ENCODE results near the gene FPGS. TPM values are rescaled to one million over a fixed set of nuclear protein-coding genes. Genes with fewer than 3 reads are reported as not detected.

The FPGS gene
- total and polyA plus RNA-seq, 4 donors: 42.5 to 115 (median 93.6) TPM

GRCh38 chr9:127790094-127790855 is 12.4 kb upstream of the FPGS start:
- 78 to 81% methylated on average over 9 of the region's 9 CpGs for WGBS, 2 donors
- no peak overlapping the region for H3K27ac ChIP-seq (ENCODE audit: low read depth in 1 of 2, low read length in 1 of 2)
- no peak for DNase-seq
- H3K4me3 ChIP-seq: no peak overlapping the region
- H3K9me3 ChIP-seq (ENCODE audit: control insufficient read depth in 4 of 4, insufficient read depth in 3 of 4, low read length in 3 of 4): no peaks in the 10 kb centered on the region
- no peak for TF ChIP-seq CTCF (IDR thresholded peaks at IDR 0.05; ENCODE audit: control extremely low read depth, extremely low read depth)
- H3K36me3 ChIP-seq (ENCODE audit: control insufficient read depth in 4 of 4, insufficient read depth in 4 of 4, low read length in 4 of 4): peaks cover 14 to 48% (median 35%) of the 10 kb centered on the region in 4 donors
- H3K4me1 ChIP-seq (ENCODE audit: control insufficient read depth in 5 of 5, insufficient read depth in 5 of 5, low read length in 5 of 5): peaks cover 0 to 14% (median 3%) of the 10 kb centered on the region in 5 donors
- ATAC-seq (ENCODE audit: insufficient read depth, low FRiP score): no peak
- H3K27me3 ChIP-seq (ENCODE audit: control insufficient read depth in 3 of 3, insufficient read depth in 3 of 3, low read length in 2 of 3): no peaks in the 10 kb centered on the region
- H3K9ac ChIP-seq (ENCODE audit: insufficient read depth in 1 of 2, low read length in 2 of 2): no peak overlapping the region

GRCh38 chr9:127791085-127791484 is 11.6 kb upstream of the FPGS start:
- TF ChIP-seq CTCF (IDR thresholded peaks at IDR 0.05; ENCODE audit: control extremely low read depth, extremely low read depth): no peak
- Histone ChIP-seq H3K27ac (ENCODE audit: low read depth in 1 of 2, low read length in 1 of 2) (no peak overlapping the region), H3K36me3 (ENCODE audit: control insufficient read depth in 4 of 4, insufficient read depth in 4 of 4, low read length in 4 of 4) (peaks cover 14 to 48% (median 35%) of the 10 kb centered on the region in 4 donors), H3K9me3 (ENCODE audit: control insufficient read depth in 4 of 4, insufficient read depth in 3 of 4, low read length in 3 of 4) (no peaks in the 10 kb centered on the region), H3K9ac (ENCODE audit: insufficient read depth in 1 of 2, low read length in 2 of 2) (no peak overlapping the region), H3K4me1 (ENCODE audit: control insufficient read depth in 5 of 5, insufficient read depth in 5 of 5, low read length in 5 of 5) (peaks cover 0 to 16% (median 3%) of the 10 kb centered on the region in 5 donors), H3K27me3 (ENCODE audit: control insufficient read depth in 3 of 3, insufficient read depth in 3 of 3, low read length in 2 of 3) (no peaks in the 10 kb centered on the region), H3K4me3 (no peak overlapping the region)
- WGBS, 2 donors: 87 to 91% methylated on average over 4 of the region's 4 CpGs
- DNase-seq: no peak
- ATAC-seq (ENCODE audit: insufficient read depth, low FRiP score): no peak

GRCh38 chr9:127792417-127793031 is 10.2 kb upstream of the FPGS start:
- no peak for TF ChIP-seq CTCF (IDR thresholded peaks at IDR 0.05; ENCODE audit: control extremely low read depth, extremely low read depth)
- 68 to 82% methylated on average over 7 of the region's 7 CpGs for WGBS, 2 donors
- ATAC-seq (ENCODE audit: insufficient read depth, low FRiP score) (no peak), DNase-seq (no peak)
- Histone ChIP-seq H3K4me3 (no peak overlapping the region), H3K9me3 (ENCODE audit: control insufficient read depth in 4 of 4, insufficient read depth in 3 of 4, low read length in 3 of 4) (no peaks in the 10 kb centered on the region), H3K9ac (ENCODE audit: insufficient read depth in 1 of 2, low read length in 2 of 2) (no peak overlapping the region), H3K27ac (ENCODE audit: low read depth in 1 of 2, low read length in 1 of 2) (no peak overlapping the region), H3K27me3 (ENCODE audit: control insufficient read depth in 3 of 3, insufficient read depth in 3 of 3, low read length in 2 of 3) (no peaks in the 10 kb centered on the region), H3K36me3 (ENCODE audit: control insufficient read depth in 4 of 4, insufficient read depth in 4 of 4, low read length in 4 of 4) (peaks cover 12 to 43% (median 31%) of the 10 kb centered on the region in 4 donors), H3K4me1 (ENCODE audit: control insufficient read depth in 5 of 5, insufficient read depth in 5 of 5, low read length in 5 of 5) (peaks cover 0 to 22% (median 8%) of the 10 kb centered on the region in 5 donors)

Measured in lung (tissue), 12 donors.